ENCODE results near the gene EHD3.

EHD3 gene

DNA sequence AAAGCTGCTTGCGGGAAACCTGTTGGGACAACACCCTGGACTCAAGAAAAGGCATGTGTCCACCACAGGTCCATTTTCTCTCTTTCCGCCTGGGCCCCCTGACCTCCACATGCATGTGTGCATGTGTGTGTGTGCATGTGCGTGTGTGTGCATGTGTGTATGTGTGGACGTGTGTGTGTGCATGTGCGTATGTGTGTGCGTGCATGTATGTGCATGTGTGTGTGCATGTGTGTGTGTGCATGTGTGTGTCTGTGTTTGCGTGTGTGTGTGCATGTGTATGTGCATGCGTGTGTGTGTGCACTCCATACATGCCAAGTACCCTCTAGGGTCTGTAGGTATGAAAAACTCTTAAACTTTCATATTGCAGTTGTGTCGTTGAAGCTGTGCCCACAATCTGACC is 33.0 kb upstream of the EHD3 start:
- peak; percentile 41 for DNase-seq (ENCODE audit: low spot score)
- Histone ChIP-seq H3K27ac (no peak overlapping the region), H3K4me3 (no peak overlapping the region)
- TF ChIP-seq CTCF (IDR thresholded peaks at IDR 0.05): no peak

GRCh38 chr2:31202041-31202440 is 31.9 kb upstream of the EHD3 start:
- Histone ChIP-seq H3K4me3 (no peak overlapping the region), H3K27ac (no peak overlapping the region)
- DNase-seq (ENCODE audit: low spot score): no peak
- TF ChIP-seq CTCF (IDR thresholded peaks at IDR 0.05): no peak

GRCh38 chr2:31202833-31203232 is 31.1 kb upstream of the EHD3 start:
- H3K27ac ChIP-seq: no peak overlapping the region
- no peak overlapping the region for H3K4me3 ChIP-seq
- DNase-seq (ENCODE audit: low spot score): no peak
- TF ChIP-seq CTCF (IDR thresholded peaks at IDR 0.05): no peak

- Histone ChIP-seq H3K27ac (no peak overlapping the region), H3K4me3 (no peak overlapping the region)
- TF ChIP-seq CTCF (IDR thresholded peaks at IDR 0.05): no peak
- DNase-seq (ENCODE audit: low spot score): no peak
Measured at GRCh38 chr2:31203916-31204315, 30.0 kb upstream of the EHD3 start.

GRCh38 chr2:31204783-31205182 is 29.2 kb upstream of the EHD3 start:
- DNase-seq (ENCODE audit: low spot score): no peak
- TF ChIP-seq CTCF (IDR thresholded peaks at IDR 0.05): no peak
- no peak overlapping the region for H3K27ac ChIP-seq

DNA sequence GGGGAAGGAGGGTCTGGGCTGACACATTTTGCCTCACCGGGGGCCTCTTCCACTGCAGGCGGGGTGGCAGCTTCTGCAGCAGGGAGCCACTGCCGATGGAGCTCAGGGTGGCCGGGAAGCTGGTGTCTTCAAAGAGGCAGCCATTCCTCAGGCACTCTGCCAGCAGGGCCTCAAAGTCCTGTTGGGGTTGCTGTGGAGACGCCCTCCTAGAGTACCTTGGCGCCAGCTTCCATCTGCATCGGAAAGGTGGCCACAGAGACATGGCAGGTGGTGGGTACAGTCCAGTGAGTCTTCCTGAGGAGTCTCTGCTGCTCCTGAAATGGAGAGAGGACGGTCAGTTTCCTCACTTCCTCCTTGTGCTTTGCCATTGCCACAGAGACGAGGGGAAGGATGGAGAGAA is 28.8 kb upstream of the EHD3 start:
- H3K4me3 ChIP-seq: no peak overlapping the region
- no peak for TF ChIP-seq CTCF (IDR thresholded peaks at IDR 0.05)
- no peak for DNase-seq (ENCODE audit: low spot score)
- H3K27ac ChIP-seq: no peak overlapping the region

More at GRCh38 chr2:31204783-31205182, 29.2 kb upstream of the EHD3 start:
- H3K4me3 ChIP-seq: no peak overlapping the region

DNA sequence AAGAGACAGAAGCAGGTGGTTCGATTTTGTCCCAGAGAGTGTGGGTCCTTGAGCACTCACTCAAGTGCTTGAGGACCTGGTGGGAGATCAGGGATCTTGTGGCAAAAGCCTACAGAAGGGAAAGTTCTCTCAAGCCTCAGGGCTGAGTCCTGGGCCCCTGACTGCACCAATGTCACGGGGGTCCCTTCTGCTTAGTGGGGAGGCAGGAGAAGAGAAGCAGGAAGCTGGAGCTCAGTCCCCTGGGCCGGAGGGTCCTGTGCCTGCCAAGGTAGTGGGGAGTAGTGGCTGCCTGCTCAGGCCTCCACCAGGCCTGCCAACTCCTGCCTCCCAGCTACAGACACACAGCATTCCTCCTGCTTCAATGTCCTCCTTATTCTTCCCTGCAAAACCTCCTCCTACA is 28.3 kb upstream of the EHD3 start:
- H3K27ac ChIP-seq: no peak overlapping the region
- DNase-seq (ENCODE audit: low spot score): no peak
- no peak for TF ChIP-seq CTCF (IDR thresholded peaks at IDR 0.05)
- H3K4me3 ChIP-seq: no peak overlapping the region

Data from coronary artery (tissue), 2 donors.